ENCODE results near the gene APOA5.

The APOA5 gene

GRCh38 chr11:116822575-116822974, 30.9 kb upstream of the APOA5 start:
- Histone ChIP-seq H2AFZ (ENCODE audit: low read depth, low read length, severe bottlenecking) (no peak overlapping the region), H3K9ac (ENCODE audit: low read length) (no peak overlapping the region), H3K36me3 (ENCODE audit: low read length) (no peaks in the 10 kb centered on the region), H3K27me3 (ENCODE audit: low read length) (no peaks in the 10 kb centered on the region), H3K27ac (ENCODE audit: low read depth, low read length) (no peak overlapping the region), H3K9me3 (ENCODE audit: insufficient read depth, low read length) (no peaks in the 10 kb centered on the region), H3K4me2 (ENCODE audit: low read depth, low read length, poor library complexity, severe bottlenecking) (no peak overlapping the region), H4K20me1 (ENCODE audit: low read depth, low read length) (no peaks in the 10 kb centered on the region), H3K9me2 (replicated peaks; ENCODE audit: insufficient read depth, low read length) (no peaks in the 10 kb centered on the region), H3K79me2 (ENCODE audit: insufficient read depth, low read length) (no peaks in the 10 kb centered on the region), H3K4me3 (ENCODE audit: insufficient read depth, low read length, poor library complexity, severe bottlenecking) (no peak overlapping the region), H3F3A (ENCODE audit: insufficient read depth) (no peaks in the 10 kb centered on the region)
- TF ChIP-seq CTCF (IDR thresholded peaks at IDR 0.05; ENCODE audit: insufficient read depth, low read length, poor library complexity, severe bottlenecking) (no peak), EZH2phosphoT487 (conservative IDR thresholded peaks at IDR 0.05; ENCODE audit: low read length) (no peak)

- Histone ChIP-seq H3K9me2 (replicated peaks; ENCODE audit: insufficient read depth, low read length) (no peaks in the 10 kb centered on the region), H3K4me2 (ENCODE audit: low read depth, low read length, poor library complexity, severe bottlenecking) (no peak overlapping the region), H3K4me3 (ENCODE audit: insufficient read depth, low read length, poor library complexity, severe bottlenecking) (no peak overlapping the region), H3F3A (ENCODE audit: insufficient read depth) (no peaks in the 10 kb centered on the region), H4K20me1 (ENCODE audit: low read depth, low read length) (no peaks in the 10 kb centered on the region), H3K9me3 (ENCODE audit: insufficient read depth, low read length) (no peaks in the 10 kb centered on the region), H3K27me3 (ENCODE audit: low read length) (no peaks in the 10 kb centered on the region), H3K79me2 (ENCODE audit: insufficient read depth, low read length) (no peaks in the 10 kb centered on the region), H3K9ac (ENCODE audit: low read length) (no peak overlapping the region), H3K36me3 (ENCODE audit: low read length) (no peaks in the 10 kb centered on the region), H3K27ac (ENCODE audit: low read depth, low read length) (no peak overlapping the region), H2AFZ (ENCODE audit: low read depth, low read length, severe bottlenecking) (no peak overlapping the region)
- TF ChIP-seq CTCF (IDR thresholded peaks at IDR 0.05; ENCODE audit: insufficient read depth, low read length, poor library complexity, severe bottlenecking) (no peak), EZH2phosphoT487 (conservative IDR thresholded peaks at IDR 0.05; ENCODE audit: low read length) (no peak)
Measured at GRCh38 chr11:116821050-116821918, 29.6 kb upstream of the APOA5 start.

GRCh38 chr11:116819049-116819448, 27.4 kb upstream of the APOA5 start:
- Histone ChIP-seq H3K9ac (ENCODE audit: low read length) (no peak overlapping the region), H3K9me3 (ENCODE audit: insufficient read depth, low read length) (no peaks in the 10 kb centered on the region), H3K27me3 (ENCODE audit: low read length) (no peaks in the 10 kb centered on the region), H4K20me1 (ENCODE audit: low read depth, low read length) (no peaks in the 10 kb centered on the region), H3K36me3 (ENCODE audit: low read length) (no peaks in the 10 kb centered on the region), H3F3A (ENCODE audit: insufficient read depth) (no peaks in the 10 kb centered on the region), H3K4me3 (ENCODE audit: insufficient read depth, low read length, poor library complexity, severe bottlenecking) (no peak overlapping the region), H2AFZ (ENCODE audit: low read depth, low read length, severe bottlenecking) (no peak overlapping the region), H3K4me2 (ENCODE audit: low read depth, low read length, poor library complexity, severe bottlenecking) (no peak overlapping the region), H3K9me2 (replicated peaks; ENCODE audit: insufficient read depth, low read length) (no peaks in the 10 kb centered on the region), H3K27ac (ENCODE audit: low read depth, low read length) (no peak overlapping the region), H3K79me2 (ENCODE audit: insufficient read depth, low read length) (no peaks in the 10 kb centered on the region)
- no peak for TF ChIP-seq CTCF (IDR thresholded peaks at IDR 0.05; ENCODE audit: insufficient read depth, low read length, poor library complexity, severe bottlenecking)
- TF ChIP-seq EZH2phosphoT487 (conservative IDR thresholded peaks at IDR 0.05; ENCODE audit: low read length): no peak
